PC-3 (cell line): Measurements from ENCODE around the gene EPC2.

Experiments
- CTCF ChIP-seq: fragments of 300-600 bp; sonication (generic); conservative IDR thresholded peaks from 2 replicates; pipeline ENCODE4 v1.5.1; 2017; ENCODE audit warnings: antibody characterized with exemption, low read depth, mild to moderate bottlenecking, low read length
- EZH2 ChIP-seq: fragments of 300-600 bp; sonication (generic); IDR thresholded peaks from one replicate; pipeline ENCODE4 v1.6.1; 2017; ENCODE audit warnings: antibody characterized with exemption, mild to moderate bottlenecking, low read length; ENCODE audit not compliant: unreplicated experiment

- no peak for TF ChIP-seq CTCF
- TF ChIP-seq EZH2, result no peak
These were observed 26.2 kb downstream of the EPC2 start for GRCh38 chr2:148670773-148671172.
